ENCODE results near the gene STX16. TPM values are rescaled to one million over a fixed set of nuclear protein-coding genes. Genes with fewer than 3 reads are reported as not detected.

The STX16 gene
- total RNA-seq, 1 donor from 2014 or later: 57.0 TPM

- intact Hi-C loops (cut with DNase I): no loop called here
- Histone ChIP-seq H3K27ac (no peak overlapping the region), H3K9me3 (no peaks in the 10 kb centered on the region), H3K4me3 (no peak overlapping the region), H3K4me1 (peaks cover 47% of the 10 kb centered on the region), H3K36me3 (peaks cover 27% of the 10 kb centered on the region), H3K27me3 (no peaks in the 10 kb centered on the region)
- no peak for DNase-seq
- ATAC-seq: no peak
- no peak for TF ChIP-seq CTCF (IDR thresholded peaks at IDR 0.05)
Observed at GRCh38 chr20:58656831-58657230, 5.7 kb downstream of the STX16 start.

GRCh38 chr20:58657262-58657661 lies 6.2 kb downstream of the STX16 start:
- intact Hi-C loops (cut with DNase I): no loop called here
- peaks cover 51% of the 10 kb centered on the region for H3K4me1 ChIP-seq
- DNase-seq (no peak), ATAC-seq (no peak)
- no peak overlapping the region for H3K27ac ChIP-seq
- H3K4me3 ChIP-seq: no peak overlapping the region
- H3K36me3 ChIP-seq: peaks cover 31% of the 10 kb centered on the region
- H3K9me3 ChIP-seq: no peaks in the 10 kb centered on the region
- no peaks in the 10 kb centered on the region for H3K27me3 ChIP-seq
- no peak for TF ChIP-seq CTCF (IDR thresholded peaks at IDR 0.05)

- TF ChIP-seq CTCF (IDR thresholded peaks at IDR 0.05): no peak
- DNase-seq: no peak
- Histone ChIP-seq H3K36me3 (peaks cover 33% of the 10 kb centered on the region), H3K27ac (no peak overlapping the region), H3K9me3 (no peaks in the 10 kb centered on the region), H3K4me1 (peaks cover 48% of the 10 kb centered on the region), H3K4me3 (no peak overlapping the region), H3K27me3 (no peaks in the 10 kb centered on the region)
- no peak for ATAC-seq
- intact Hi-C loops (cut with DNase I): no loop called here
Observed at GRCh38 chr20:58657986-58658385, 6.9 kb downstream of the STX16 start.

- TF ChIP-seq CTCF (IDR thresholded peaks at IDR 0.05): no peak
- Histone ChIP-seq H3K27me3 (no peaks in the 10 kb centered on the region), H3K27ac (no peak overlapping the region), H3K36me3 (peaks cover 36% of the 10 kb centered on the region), H3K4me1 (peaks cover 41% of the 10 kb centered on the region), H3K4me3 (no peak overlapping the region), H3K9me3 (no peaks in the 10 kb centered on the region)
- intact Hi-C loops (cut with DNase I): no loop called here
- ATAC-seq: no peak
- no peak for DNase-seq
Observed at GRCh38 chr20:58658760-58659159, 7.7 kb downstream of the STX16 start.

- ATAC-seq: no peak
- no peak overlapping the region for H3K27ac ChIP-seq
- no peak overlapping the region for H3K4me3 ChIP-seq
- intact Hi-C loops (cut with DNase I): no loop called here
- H3K4me1 ChIP-seq: peaks cover 34% of the 10 kb centered on the region
- no peak for DNase-seq
- peaks cover 45% of the 10 kb centered on the region for H3K36me3 ChIP-seq
- no peaks in the 10 kb centered on the region for H3K9me3 ChIP-seq
- H3K27me3 ChIP-seq: no peaks in the 10 kb centered on the region
- TF ChIP-seq CTCF (IDR thresholded peaks at IDR 0.05): no peak
Observed at GRCh38 chr20:58659841-58660240, 8.8 kb downstream of the STX16 start.

Measured in upper lobe of right lung (tissue), 1 donor.